ENCODE measurements around the gene INSR.
"Not testable (repeated sequence)": the region's sequence is repeated elsewhere in the genome, so short reads cannot be mapped to it uniquely, and the experiment has no call there.

INSR gene

GRCh38 chr19:7188698-7189629, 105.2 kb downstream of the INSR start:
- no peak for DNase-seq

GRCh38 chr19:7187605-7188339, 106.4 kb downstream of the INSR start:
- DNase-seq: peak in 1 of 2 experiments; percentile 9

GRCh38 chr19:7182489-7182888, 111.7 kb downstream of the INSR start:
- no peak for DNase-seq

- DNase-seq: no peak
These were observed 114.3 kb downstream of the INSR start for GRCh38 chr19:7179917-7180306.

- DNase-seq: no peak
These were observed 116.3 kb downstream of the INSR start for GRCh38 chr19:7177926-7178325.

- DNase-seq: no peak
These were observed 117.4 kb downstream of the INSR start for GRCh38 chr19:7176792-7177191.

- no peak for DNase-seq
These were observed 121.4 kb downstream of the INSR start for GRCh38 chr19:7172794-7173193.

GRCh38 chr19:7170983-7171382, 123.2 kb downstream of the INSR start:
- no peak for DNase-seq

- DNase-seq: no peak
These were observed 125.3 kb downstream of the INSR start for GRCh38 chr19:7168941-7169340.

- DNase-seq: no peak
These were observed 132.9 kb downstream of the INSR start for GRCh38 chr19:7161292-7161691.

- DNase-seq: no peak
These were observed 134.9 kb downstream of the INSR start for GRCh38 chr19:7159105-7159933.

GRCh38 chr19:7153022-7153421, 141.2 kb downstream of the INSR start:
- no peak for DNase-seq

GRCh38 chr19:7152568-7152967, 141.6 kb downstream of the INSR start:
- no peak for DNase-seq

- no peak for DNase-seq
These were observed 144.1 kb downstream of the INSR start for GRCh38 chr19:7149956-7150705.

GRCh38 chr19:7147119-7147675, 147.0 kb downstream of the INSR start:
- DNase-seq: not testable (repeated sequence)

- not testable (repeated sequence) for DNase-seq
These were observed 148.1 kb downstream of the INSR start for GRCh38 chr19:7146086-7146485.

GRCh38 chr19:7145494-7145893, 148.7 kb downstream of the INSR start:
- DNase-seq: no peak

GRCh38 chr19:7142771-7143170, 151.4 kb downstream of the INSR start:
- DNase-seq: no peak

- no peak for DNase-seq
These were observed 154.1 kb downstream of the INSR start for GRCh38 chr19:7140137-7140536.

GRCh38 chr19:7139095-7139494, 155.1 kb downstream of the INSR start:
- no peak for DNase-seq

- DNase-seq: no peak
These were observed 155.8 kb downstream of the INSR start for GRCh38 chr19:7138402-7138801.

- no peak for DNase-seq
These were observed 157.1 kb downstream of the INSR start for GRCh38 chr19:7137120-7137519.

Measured in NCI-H524 (cell line).